ENCODE measurements around the gene APOC3.
"Not testable (repeated sequence)": the region's sequence is repeated elsewhere in the genome, so short reads cannot be mapped to it uniquely, and the experiment has no call there.

Gene APOC3

DNA sequence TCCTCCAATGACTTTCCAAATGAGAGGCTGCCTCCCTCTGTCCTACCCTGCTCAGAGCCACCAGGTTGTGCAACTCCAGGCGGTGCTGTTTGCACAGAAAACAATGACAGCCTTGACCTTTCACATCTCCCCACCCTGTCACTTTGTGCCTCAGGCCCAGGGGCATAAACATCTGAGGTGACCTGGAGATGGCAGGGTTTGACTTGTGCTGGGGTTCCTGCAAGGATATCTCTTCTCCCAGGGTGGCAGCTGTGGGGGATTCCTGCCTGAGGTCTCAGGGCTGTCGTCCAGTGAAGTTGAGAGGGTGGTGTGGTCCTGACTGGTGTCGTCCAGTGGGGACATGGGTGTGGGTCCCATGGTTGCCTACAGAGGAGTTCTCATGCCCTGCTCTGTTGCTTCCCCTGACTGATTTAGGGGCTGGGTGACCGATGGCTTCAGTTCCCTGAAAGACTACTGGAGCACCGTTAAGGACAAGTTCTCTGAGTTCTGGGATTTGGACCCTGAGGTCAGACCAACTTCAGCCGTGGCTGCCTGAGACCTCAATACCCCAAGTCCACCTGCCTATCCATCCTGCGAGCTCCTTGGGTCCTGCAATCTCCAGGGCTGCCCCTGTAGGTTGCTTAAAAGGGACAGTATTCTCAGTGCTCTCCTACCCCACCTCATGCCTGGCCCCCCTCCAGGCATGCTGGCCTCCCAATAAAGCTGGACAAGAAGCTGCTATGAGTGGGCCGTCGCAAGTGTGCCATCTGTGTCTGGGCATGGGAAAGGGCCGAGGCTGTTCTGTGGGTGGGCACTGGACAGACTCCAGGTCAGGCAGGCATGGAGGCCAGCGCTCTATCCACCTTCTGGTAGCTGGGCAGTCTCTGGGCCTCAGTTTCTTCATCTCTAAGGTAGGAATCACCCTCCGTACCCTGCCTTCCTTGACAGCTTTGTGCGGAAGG lies 2.9 kb downstream of the APOC3 start:
- DNase-seq = no peak

- DNase-seq = no peak
Observed at GRCh38 chr11:116833491-116833815, 3.7 kb downstream of the APOC3 start.

DNA sequence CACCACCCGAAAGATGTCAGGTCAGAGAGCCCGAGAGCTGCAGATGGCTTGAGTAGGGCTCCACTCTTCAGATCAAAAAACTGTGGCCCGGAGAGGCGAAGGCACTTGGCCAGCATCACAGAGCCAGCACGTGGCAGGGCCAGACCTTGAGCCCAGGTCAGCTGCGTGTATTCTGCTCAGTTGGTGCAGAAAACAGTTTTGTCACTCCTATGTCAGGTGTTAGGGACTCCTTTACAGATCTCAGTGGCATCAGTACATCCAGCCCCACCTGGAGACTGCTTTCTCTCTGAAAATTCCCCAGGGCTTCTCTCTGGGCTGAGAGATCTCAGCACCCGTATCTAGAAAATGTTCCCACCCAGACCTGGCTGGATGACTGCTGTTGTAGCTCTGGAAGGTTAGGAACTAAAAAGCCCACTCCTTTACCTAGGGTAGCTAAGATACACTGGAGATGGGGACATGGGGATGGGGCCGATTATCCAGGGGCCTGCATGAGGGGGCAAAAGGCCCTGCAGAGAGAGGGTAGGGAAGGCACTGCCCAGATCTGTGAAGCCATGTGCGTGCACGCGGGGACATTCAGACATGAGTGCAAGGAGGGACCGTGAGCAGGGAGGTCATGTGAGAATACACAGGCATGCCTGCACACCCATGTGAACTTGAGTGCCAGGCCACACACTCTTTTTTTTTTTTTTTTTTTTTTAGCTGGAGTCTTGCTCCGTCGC lies 4.3 kb downstream of the APOC3 start:
- no peak for DNase-seq

DNA sequence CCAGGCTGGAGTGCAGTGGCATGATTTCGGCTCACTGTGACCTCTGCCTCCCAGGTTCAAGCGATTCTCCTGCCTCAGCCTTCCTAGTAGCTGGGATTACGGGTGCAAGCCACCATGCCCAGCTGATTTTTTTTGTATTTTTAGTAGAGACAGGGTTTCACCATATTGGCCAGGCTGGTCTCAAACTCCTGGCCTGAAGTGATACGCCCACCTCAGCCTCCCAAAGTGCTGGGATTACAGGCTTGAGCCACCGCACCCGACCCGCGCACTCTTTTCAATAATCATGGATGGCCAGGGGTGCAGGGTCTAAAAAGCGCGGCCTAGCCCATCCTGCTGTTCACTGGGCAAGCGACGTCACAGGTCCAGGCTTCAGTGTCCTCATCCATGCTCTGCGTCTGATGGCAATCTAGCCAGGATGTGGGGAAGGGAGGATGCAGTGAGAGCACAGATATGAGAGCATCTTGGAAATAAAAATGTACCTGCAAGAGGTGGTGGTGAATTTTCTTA lies 4.9 kb downstream of the APOC3 start:
- not testable (repeated sequence) for DNase-seq

DNA sequence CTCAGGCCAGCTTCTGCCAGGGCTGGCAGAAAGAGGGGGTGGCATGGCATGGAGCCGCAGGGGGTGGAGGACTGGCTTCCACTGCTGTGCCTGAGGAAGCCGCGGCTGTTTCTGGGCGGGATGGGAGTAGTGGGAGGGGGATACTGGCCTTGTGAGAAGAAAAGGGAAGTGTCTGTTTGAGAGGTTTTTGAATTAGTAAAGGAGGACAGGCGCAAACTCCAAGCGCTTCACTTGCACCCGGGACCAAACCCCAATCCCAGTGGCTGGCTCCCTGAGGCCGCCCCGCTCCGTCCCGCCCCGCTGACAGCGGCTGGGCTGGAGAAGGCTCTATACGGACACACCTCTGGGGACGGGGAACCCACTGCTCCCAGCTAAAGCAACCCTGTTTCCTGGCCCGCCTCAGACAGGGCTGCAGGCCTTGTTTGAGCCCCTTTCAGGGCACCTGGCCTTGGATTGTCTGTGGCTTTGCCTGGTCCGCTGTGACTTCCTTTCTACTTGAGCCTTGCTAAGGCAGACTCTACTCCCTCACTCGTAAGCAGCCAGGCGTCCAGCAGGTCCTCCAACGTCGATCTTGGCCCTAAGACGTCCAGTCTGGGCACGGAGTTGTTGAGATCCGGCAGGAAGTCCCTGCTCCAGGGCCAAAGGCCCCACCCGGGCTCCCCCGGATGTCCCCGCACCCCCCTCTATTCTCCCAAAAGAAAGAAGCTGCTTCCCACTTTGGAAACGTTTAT lies 5.5 kb downstream of the APOC3 start:
- no peak for DNase-seq

DNA sequence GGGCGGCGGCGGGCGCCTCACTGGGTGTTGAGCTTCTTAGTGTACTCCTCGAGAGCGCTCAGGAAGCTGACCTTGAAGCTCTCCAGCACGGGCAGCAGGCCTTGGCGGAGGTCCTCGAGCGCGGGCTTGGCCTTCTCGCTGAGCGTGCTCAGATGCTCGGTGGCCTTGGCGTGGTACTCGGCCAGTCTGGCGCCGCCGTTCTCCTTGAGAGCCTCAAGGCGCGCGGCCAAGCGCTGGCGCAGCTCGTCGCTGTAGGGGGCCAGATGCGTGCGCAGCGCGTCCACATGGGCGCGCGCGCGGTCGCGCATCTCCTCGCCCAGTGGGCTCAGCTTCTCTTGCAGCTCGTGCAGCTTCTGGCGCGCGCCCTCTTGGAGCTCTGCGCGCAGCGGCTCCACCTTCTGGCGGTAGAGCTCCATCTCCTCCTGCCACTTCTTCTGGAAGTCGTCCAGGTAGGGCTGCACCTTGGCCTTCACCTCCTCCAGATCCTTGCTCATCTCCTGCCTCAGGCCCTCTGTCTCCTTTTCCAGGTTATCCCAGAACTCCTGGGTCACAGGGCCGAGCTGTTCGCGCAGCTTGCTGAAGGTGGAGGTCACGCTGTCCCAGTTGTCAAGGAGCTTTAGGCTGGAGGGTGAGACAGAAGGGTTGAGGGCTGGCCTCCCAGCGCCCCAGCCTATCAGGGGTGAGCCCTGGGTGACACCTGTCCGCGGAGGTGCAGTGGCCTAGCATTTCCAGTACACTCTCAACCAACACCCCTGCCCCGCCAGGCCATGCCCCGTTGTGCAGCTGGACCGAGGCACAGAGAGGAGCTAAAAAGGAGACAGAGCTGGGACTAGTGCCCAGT lies 6.3 kb downstream of the APOC3 start:
- peak; percentile 75 for DNase-seq

GRCh38 chr11:116836632-116836991 lies 6.9 kb downstream of the APOC3 start:
- no peak for DNase-seq

DNA sequence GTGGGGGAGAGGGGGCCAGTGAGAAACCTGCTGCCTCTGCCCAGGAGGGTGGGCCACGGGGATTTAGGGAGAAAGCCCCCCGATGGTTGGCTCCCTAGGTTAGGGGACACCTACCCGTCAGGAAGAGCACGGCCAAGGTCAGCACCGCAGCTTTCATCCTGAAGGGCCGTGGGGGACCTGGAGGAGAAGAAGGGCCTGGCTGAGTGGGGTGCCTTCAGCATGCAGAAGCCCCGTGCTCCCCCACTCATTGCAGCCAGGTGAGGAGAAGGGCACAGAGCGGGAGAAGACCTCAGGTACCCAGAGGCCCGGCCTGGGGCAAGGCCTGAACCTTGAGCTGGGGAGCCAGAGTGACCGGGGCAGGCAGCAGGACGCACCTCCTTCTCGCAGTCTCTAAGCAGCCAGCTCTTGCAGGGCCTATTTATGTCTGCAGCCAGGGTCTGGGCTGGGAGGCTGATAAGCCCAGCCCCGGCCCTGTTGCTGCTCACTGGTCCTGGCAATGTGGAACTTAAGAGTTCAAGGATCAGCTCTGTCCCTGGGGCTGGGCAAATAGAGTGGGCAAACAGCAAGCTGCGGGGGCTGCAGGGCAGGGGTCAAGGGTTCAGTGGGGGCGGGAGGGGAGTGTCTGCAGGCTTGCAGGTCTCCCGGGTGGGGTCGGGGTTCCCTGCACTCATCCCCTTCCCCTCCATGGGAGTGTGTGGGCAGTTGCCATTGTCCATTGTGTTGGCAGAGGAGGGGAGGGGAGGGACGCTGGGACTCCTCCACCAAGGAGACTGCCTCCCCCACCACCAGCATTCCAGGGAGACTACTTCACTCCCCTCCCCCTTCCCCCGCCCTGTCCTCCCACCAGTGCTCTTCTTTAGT lies 7.8 kb downstream of the APOC3 start, which contains the start of gene APOA1:
TSS of gene APOA1 (minus strand) at position 392 of the 861 bp plus-strand sequence. CDS start at position 157, 235 bp downstream.
- DNase-seq = no peak

GRCh38 chr11:116838321-116839084 lies 8.8 kb downstream of the APOC3 start:
- no peak for DNase-seq

DNA sequence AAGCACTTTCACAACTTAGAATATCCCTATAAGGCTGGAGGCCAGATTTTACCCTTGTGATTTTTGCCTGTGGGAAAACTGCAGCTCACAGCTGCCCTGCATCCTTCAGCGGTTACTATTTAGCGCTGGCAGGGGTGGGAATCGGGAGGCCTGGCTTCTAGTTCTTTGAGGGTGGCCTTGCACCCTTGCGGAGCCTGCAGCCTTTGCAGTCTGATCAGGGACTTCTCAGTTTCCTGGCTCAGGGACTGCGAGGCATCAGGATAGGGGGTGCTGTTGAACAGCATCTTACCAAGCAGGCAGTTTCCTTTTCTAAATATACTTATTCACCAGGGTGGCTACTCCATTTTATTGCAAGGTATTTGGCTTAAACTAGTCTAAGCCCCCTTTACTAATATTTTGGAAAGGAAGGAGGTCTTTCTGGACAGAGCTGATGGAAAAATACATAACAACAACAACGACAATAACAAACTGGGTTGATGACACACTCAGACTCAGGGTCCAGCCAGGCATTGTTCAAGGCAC lies 10.6 kb downstream of the APOC3 start:
- no peak for DNase-seq

- DNase-seq = no peak
Observed at GRCh38 chr11:116840746-116841296, 11.1 kb downstream of the APOC3 start.

DNA sequence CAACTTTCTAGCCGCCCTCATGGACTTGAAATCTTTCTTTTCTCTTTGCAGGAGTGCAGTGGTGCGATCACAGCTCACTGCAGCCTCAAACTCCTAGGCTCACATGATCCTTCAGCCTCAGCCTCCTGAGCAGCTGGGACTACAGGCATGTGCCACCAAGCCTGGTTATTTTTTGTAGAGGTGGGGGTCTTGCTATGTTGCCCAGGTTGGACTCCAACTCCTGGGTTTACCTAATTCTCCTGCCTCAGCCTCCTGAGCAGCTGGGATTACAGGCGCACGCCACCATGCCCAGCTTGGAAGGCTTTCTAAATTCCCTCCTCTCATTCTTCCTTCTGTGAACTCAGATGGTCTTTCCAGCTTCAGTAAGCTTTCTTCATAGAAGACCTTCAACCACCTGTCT lies 12.4 kb downstream of the APOC3 start:
- no peak for DNase-seq

DNA sequence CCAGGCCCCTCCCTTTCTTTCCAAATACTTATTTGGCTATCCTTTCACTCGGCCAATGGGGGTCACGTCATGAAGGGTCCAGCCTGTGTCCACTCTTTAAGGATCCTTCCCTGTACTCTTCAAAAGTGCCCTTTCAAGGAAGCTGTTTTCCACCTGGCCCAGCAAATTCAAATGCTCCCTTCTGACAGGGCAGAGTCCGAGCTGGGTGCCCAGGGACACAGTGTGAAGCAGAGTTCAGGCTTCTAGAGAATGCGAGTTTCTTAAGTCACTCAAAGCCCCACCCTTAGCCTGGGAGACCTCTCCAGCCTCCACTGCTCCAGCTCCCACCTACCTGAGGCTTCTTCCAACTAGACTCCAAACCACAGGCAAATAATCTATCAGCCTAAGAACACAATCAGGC lies 13.2 kb downstream of the APOC3 start:
- no peak for DNase-seq

DNA sequence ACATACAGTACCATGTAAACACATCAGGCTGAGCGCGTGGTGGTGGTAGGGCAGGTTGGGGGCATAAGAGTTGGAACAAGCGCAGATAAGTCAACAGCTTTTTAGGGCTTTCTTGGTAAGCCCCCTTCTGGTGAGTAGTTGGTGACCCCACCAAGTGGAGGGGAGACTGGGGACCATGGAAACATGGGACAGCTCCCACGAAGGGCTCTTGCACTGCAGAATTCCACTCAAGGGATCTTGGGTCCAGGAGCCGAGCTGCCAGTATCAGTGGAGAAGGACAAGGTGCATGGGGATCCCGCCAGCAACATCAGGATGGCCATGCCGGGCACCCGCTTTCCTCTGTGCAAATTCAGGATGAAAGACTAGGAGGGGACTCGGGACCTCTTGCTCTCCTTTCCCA lies 14.0 kb downstream of the APOC3 start:
- DNase-seq = no peak

- DNase-seq = no peak
Observed at GRCh38 chr11:116844722-116845121, 15.0 kb downstream of the APOC3 start.

GRCh38 chr11:116847612-116848011 lies 17.9 kb downstream of the APOC3 start:
- no peak for DNase-seq

- no peak for DNase-seq
Observed at GRCh38 chr11:116849060-116849459, 19.4 kb downstream of the APOC3 start.

- DNase-seq = no peak
Observed at GRCh38 chr11:116849486-116849885, 19.8 kb downstream of the APOC3 start.

DNA sequence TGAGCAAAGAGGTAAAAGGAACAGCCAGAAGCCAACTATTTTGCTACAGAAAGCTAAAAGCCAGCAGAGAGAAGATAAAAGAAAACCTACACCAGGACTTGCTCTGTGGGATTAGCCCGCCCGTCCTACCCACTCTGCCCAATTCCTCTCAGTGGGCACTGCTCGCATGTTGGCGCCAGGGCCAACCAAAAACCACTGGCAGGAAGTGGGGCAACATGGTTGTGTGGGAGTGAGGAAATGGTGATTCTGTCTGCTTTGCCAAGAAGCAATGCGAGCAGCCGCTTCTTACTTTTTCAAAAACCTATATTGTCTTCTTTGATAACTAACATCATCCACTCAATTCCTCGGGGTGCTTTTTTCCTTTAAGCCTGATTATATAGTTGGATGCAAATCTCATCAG lies 21.9 kb downstream of the APOC3 start:
- no peak for DNase-seq
